Vagina (tissue), 2 donors: ENCODE results near the gene FLYWCH1. TPM values are rescaled to one million over a fixed set of nuclear protein-coding genes. Genes with fewer than 3 reads are reported as not detected.

Source experiments
- DNase-seq, 2 donors: peaks; one replicate each; pipeline ENCODE4 v3.0.0-alpha.2; 2017; ENCODE audit errors: extremely low spot score in 2 of 2
- H3K27ac ChIP-seq: fragments of 200-600 bp; sonication (generic); one replicate; pipeline ENCODE4 v1.5.1; 2019
- H3K27me3 ChIP-seq: fragments of 200-600 bp; sonication (generic); one replicate; pipeline ENCODE4 v1.5.1; 2019
- H3K36me3 ChIP-seq, 2 donors: fragments of 200-600 bp; sonication (generic); one replicate each; pipeline ENCODE4 v1.5.1; 2017 to 2019
- H3K4me1 ChIP-seq: fragments of 200-600 bp; sonication (generic); one replicate; pipeline ENCODE4 v1.5.1; 2019
- H3K4me3 ChIP-seq, 2 donors: fragments of 200-600 bp; sonication (generic); 1 replicate in 1 of 2; 2 replicates in 1 of 2; pipeline ENCODE4 v1.5.1; 2016 to 2019
- H3K9me3 ChIP-seq: fragments of 200-600 bp; sonication (generic); one replicate; pipeline ENCODE4 v1.5.1; 2019
- CTCF ChIP-seq, 3 experiments: fragments of 450-650 bp in 2 of 3; fragments of 200-600 bp in 1 of 3; sonication (generic) in 1 of 3; IDR thresholded peaks; one replicate each; pipeline ENCODE4 v1.5.1; 2017 to 2019; ENCODE audit warnings: antibody characterized with exemption in 3 of 3, mild to moderate bottlenecking in 2 of 3, moderate library complexity in 2 of 3
- POLR2A ChIP-seq, 2 donors: fragments of 450-650 bp; IDR thresholded peaks; one replicate each; pipeline ENCODE4 v1.6.1; 2017; ENCODE audit warnings: antibody characterized with exemption in 2 of 2, mild to moderate bottlenecking in 2 of 2, moderate library complexity in 2 of 2
- POLR2AphosphoS5 ChIP-seq, 2 donors: sonication (generic); formaldehyde crosslinking; IDR thresholded peaks; one replicate each; pipeline ENCODE4 v1.9.0; 2017; ENCODE audit warnings: antibody characterized with exemption in 2 of 2, mild to moderate bottlenecking in 2 of 2, low read depth in 1 of 2; ENCODE audit not compliant: insufficient read depth in 1 of 2
- intact Hi-C: fragments of 100-400 bp; cut with DNase I; formaldehyde crosslinking; loops from one replicate; pipeline ENCODE4 v1.15.1; 2023
- total RNA-seq: library from RNA; depleted of rRNA; stranded (reverse); fragments of >200 nt; gene quantifications from one replicate; pipeline ENCODE4 v1.2.3, GENCODE V29; 2016

FLYWCH1 gene
- total RNA-seq, 1 donor from 2014 or later: 32.9 TPM

GRCh38 chr16:2934450-2934849, 22.7 kb downstream of the FLYWCH1 start:
- Histone ChIP-seq H3K36me3 (peaks cover 0 to 78% of the 10 kb centered on the region in 2 donors), H3K4me1 (no peaks in the 10 kb centered on the region), H3K27me3 (no peaks in the 10 kb centered on the region), H3K27ac (no peak overlapping the region), H3K9me3 (no peaks in the 10 kb centered on the region), H3K4me3 (no peak overlapping the region)
- TF ChIP-seq CTCF (IDR thresholded peaks at IDR 0.05) (no peak), POLR2AphosphoS5 (IDR thresholded peaks at IDR 0.05; ENCODE audit: insufficient read depth in 1 of 2, low read depth in 1 of 2) (no peak)
- DNase-seq: no peak
- intact Hi-C loops: no loop called here

GRCh38 chr16:2936436-2937011, 24.8 kb downstream of the FLYWCH1 start:
- H3K27me3 ChIP-seq: no peaks in the 10 kb centered on the region
- H3K4me3 ChIP-seq: no peak overlapping the region
- TF ChIP-seq POLR2A (IDR thresholded peaks at IDR 0.05) (no peak), CTCF (IDR thresholded peaks at IDR 0.05) (no peak), POLR2AphosphoS5 (IDR thresholded peaks at IDR 0.05; ENCODE audit: insufficient read depth in 1 of 2, low read depth in 1 of 2) (no peak)
- DNase-seq: no peak
- H3K36me3 ChIP-seq: peaks cover 0 to 83% of the 10 kb centered on the region in 2 donors
- no peaks in the 10 kb centered on the region for H3K9me3 ChIP-seq
- H3K27ac ChIP-seq: no peak overlapping the region
- no peaks in the 10 kb centered on the region for H3K4me1 ChIP-seq
- intact Hi-C loops: no loop called here

GRCh38 chr16:2937170-2937569, 25.4 kb downstream of the FLYWCH1 start:
- peaks cover 0 to 84% of the 10 kb centered on the region in 2 donors for H3K36me3 ChIP-seq
- no peak overlapping the region for H3K4me3 ChIP-seq
- no peaks in the 10 kb centered on the region for H3K9me3 ChIP-seq
- intact Hi-C loops: no loop called here
- no peak for DNase-seq
- no peak overlapping the region for H3K27ac ChIP-seq
- TF ChIP-seq POLR2AphosphoS5 (IDR thresholded peaks at IDR 0.05; ENCODE audit: insufficient read depth in 1 of 2, low read depth in 1 of 2) (no peak), CTCF (IDR thresholded peaks at IDR 0.05) (no peak)
- no peaks in the 10 kb centered on the region for H3K27me3 ChIP-seq
- no peaks in the 10 kb centered on the region for H3K4me1 ChIP-seq

- TF ChIP-seq POLR2A (IDR thresholded peaks at IDR 0.05) (no peak), CTCF (IDR thresholded peaks at IDR 0.05) (no peak), POLR2AphosphoS5 (IDR thresholded peaks at IDR 0.05; ENCODE audit: insufficient read depth in 1 of 2, low read depth in 1 of 2) (no peak)
- DNase-seq: no peak
- intact Hi-C loops: no loop called here
- Histone ChIP-seq H3K9me3 (no peaks in the 10 kb centered on the region), H3K4me3 (no peak overlapping the region), H3K27me3 (no peaks in the 10 kb centered on the region), H3K4me1 (no peaks in the 10 kb centered on the region), H3K36me3 (peaks cover 0 to 83% of the 10 kb centered on the region in 2 donors), H3K27ac (no peak overlapping the region)
These were observed 26.5 kb downstream of the FLYWCH1 start for GRCh38 chr16:2938206-2938605.

- H3K36me3 ChIP-seq: peaks cover 0 to 71% of the 10 kb centered on the region in 2 donors
- TF ChIP-seq CTCF (IDR thresholded peaks at IDR 0.05) (no peak), POLR2AphosphoS5 (IDR thresholded peaks at IDR 0.05; ENCODE audit: insufficient read depth in 1 of 2, low read depth in 1 of 2) (no peak), POLR2A (IDR thresholded peaks at IDR 0.05) (no peak)
These were observed 28.2 kb downstream of the FLYWCH1 start for GRCh38 chr16:2939968-2940367.

More at GRCh38 chr16:2939968-2940367, 28.2 kb downstream of the FLYWCH1 start:
- no peak overlapping the region for H3K4me3 ChIP-seq
- no peaks in the 10 kb centered on the region for H3K9me3 ChIP-seq
- H3K4me1 ChIP-seq: no peaks in the 10 kb centered on the region
- H3K27ac ChIP-seq: no peak overlapping the region
- DNase-seq: no peak
- no peaks in the 10 kb centered on the region for H3K27me3 ChIP-seq
- intact Hi-C loops: no loop called here
